IPS-18a (cell line): ENCODE results near the gene GNPAT.

Experiments
- H3K27ac ChIP-seq: one replicate; pipeline ENCODE4 v1.5.1; 2013; ENCODE audit warnings: low read length
- H3K27me3 ChIP-seq: one replicate; pipeline ENCODE4 v1.6.1; 2013; ENCODE audit warnings: mild to moderate bottlenecking, low read length; ENCODE audit not compliant: control insufficient read depth, insufficient read depth
- H3K36me3 ChIP-seq: one replicate; pipeline ENCODE4 v1.6.1; 2013; ENCODE audit warnings: low read depth, low read length; ENCODE audit not compliant: control insufficient read depth
- H3K4me1 ChIP-seq: one replicate; pipeline ENCODE4 v1.6.1; 2013; ENCODE audit warnings: low read depth, low read length; ENCODE audit not compliant: control insufficient read depth
- H3K4me3 ChIP-seq: one replicate; pipeline ENCODE4 v1.5.1; 2013; ENCODE audit warnings: low read length
- H3K9ac ChIP-seq: one replicate; pipeline ENCODE4 v1.6.1; 2013; ENCODE audit warnings: mild to moderate bottlenecking, low read length, moderate library complexity
- H3K9me3 ChIP-seq: one replicate; pipeline ENCODE4 v1.6.1; 2013; ENCODE audit warnings: low read depth, low read length; ENCODE audit not compliant: control insufficient read depth

The GNPAT gene

DNA sequence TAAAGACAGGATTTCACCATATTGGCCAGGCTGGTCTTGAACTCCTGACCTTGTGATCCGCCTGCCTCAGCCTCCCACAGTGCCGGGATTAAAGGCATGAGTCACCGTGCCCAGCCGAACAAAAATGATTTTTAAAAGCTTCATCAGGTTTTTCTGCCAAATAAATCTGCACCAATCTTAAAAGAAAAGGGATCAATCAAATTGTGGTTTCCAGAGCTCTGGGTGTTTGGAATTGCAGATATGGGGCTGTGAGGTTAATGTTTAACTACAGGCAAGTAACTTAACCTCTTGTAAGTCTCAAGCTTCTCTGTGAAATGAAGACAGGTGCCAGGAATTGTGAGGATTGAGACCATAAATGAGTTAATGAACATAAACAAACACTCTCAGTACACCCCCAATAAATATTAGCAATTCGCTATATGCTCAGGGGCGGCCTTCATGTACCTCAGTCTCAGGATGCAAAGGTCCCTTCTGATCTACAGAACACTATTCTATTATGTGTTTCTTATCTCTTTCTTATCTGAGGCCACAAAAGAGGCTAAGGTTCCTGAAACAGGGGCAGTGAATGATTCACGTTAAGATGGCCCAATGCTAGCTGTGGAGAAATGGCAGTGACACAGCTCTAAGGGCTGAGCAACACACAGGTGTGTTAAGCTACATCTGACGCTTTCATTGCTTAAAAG, 7.1 kb upstream of the GNPAT start:
- Histone ChIP-seq H3K9ac (no peak overlapping the region), H3K4me3 (no peak overlapping the region), H3K4me1 (no peaks in the 10 kb centered on the region), H3K9me3 (no peaks in the 10 kb centered on the region), H3K36me3 (peaks cover 12% of the 10 kb centered on the region), H3K27ac (no peak overlapping the region), H3K27me3 (no peaks in the 10 kb centered on the region)

DNA sequence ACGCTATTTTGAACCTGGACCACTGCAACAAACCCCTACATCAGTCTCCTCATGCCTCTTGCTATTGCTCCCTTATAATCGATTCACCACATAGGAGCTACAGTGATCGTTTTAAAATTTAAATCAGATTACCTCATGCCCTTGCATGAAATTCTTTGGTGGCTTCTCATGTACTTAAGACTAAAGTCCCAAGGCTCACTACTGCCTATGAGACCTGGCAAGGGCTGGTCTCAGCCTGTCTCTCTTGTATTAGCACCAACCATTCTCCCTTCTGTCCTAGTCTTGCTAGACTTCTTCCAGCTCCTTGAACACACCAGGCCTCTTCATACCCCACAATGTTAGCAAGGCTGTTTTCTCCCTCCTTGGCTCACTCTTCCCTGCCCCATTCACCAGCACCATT, 6.5 kb upstream of the GNPAT start:
- H3K27me3 ChIP-seq: no peaks in the 10 kb centered on the region
- no peaks in the 10 kb centered on the region for H3K9me3 ChIP-seq
- H3K4me3 ChIP-seq: no peak overlapping the region
- no peak overlapping the region for H3K9ac ChIP-seq
- no peak overlapping the region for H3K27ac ChIP-seq
- peaks cover 12% of the 10 kb centered on the region for H3K36me3 ChIP-seq
- no peaks in the 10 kb centered on the region for H3K4me1 ChIP-seq

DNA sequence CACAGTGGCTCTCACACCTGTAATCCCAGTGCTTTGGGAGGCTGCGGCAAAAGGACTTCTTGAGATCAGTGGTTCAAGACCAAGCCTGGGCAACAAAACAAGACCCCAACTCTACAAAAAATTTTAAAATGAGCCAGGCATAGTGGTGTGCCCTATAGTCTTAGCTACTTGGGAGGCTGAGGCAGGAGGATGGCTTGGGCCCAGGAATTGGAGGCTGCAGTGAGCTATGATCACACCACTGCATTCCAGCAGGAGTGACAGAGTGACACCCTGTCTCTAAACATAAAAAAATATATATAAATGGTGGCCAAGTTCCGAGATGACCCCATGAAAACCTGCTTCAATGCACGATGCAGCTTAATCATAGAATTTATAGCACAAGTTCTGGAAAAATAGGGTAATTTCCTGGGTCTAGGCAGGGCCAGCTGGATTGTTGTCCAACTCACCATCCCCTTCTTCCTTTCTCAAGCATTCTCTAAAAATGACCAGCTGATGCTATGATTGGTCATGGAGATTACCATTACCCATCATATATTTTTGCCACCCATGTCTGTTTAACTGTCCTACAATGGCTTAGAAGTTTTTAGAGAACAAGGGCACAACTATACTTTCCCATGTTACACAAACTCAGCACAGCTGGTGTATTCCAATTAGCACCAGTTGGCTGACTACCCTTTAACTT, 5.3 kb upstream of the GNPAT start:
- no peak overlapping the region for H3K9ac ChIP-seq
- H3K27me3 ChIP-seq: no peaks in the 10 kb centered on the region
- no peak overlapping the region for H3K27ac ChIP-seq
- no peaks in the 10 kb centered on the region for H3K9me3 ChIP-seq
- peaks cover 12% of the 10 kb centered on the region for H3K36me3 ChIP-seq
- no peaks in the 10 kb centered on the region for H3K4me1 ChIP-seq
- no peak overlapping the region for H3K4me3 ChIP-seq

DNA sequence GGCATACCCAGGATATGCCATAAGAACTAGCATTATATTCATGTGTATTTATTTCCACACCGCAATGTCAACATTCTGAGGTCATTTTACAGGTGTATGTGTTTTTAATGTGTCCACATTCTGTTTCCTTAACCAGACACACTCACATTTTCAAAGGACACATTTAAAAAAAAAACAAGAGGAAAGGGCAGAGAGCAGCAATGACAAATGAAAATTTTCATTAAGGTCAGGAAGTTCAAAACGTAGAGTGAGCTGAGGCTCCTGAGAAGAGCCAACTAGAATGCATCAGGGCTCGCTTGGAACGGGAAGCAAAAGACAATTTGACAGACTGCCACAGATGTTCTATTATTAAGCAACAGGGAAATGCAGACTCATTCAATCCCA, 4.8 kb upstream of the GNPAT start:
- H3K4me1 ChIP-seq: no peaks in the 10 kb centered on the region
- no peaks in the 10 kb centered on the region for H3K9me3 ChIP-seq
- no peak overlapping the region for H3K27ac ChIP-seq
- H3K9ac ChIP-seq: no peak overlapping the region
- H3K36me3 ChIP-seq: peaks cover 12% of the 10 kb centered on the region
- no peaks in the 10 kb centered on the region for H3K27me3 ChIP-seq
- no peak overlapping the region for H3K4me3 ChIP-seq

DNA sequence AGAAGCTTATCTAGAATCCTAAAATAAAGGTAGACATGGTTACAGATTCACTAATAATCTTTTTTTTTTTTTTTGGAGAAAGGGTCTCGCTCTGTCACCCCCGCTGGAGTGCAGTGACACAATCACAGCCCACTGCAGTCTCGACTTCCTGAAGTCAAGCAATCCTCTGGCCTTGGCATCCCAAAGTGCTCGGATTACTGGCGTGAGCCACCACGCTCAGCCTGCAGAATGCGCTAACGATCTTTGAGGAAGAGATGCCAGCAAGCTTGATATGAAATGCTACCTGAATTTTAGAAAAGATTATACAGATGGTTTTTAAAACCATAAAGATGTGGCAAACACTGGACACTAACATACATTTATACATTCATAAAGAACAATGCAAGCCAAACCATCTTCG, 4.1 kb upstream of the GNPAT start:
- Histone ChIP-seq H3K36me3 (peaks cover 12% of the 10 kb centered on the region), H3K9me3 (no peaks in the 10 kb centered on the region), H3K9ac (no peak overlapping the region), H3K27ac (no peak overlapping the region), H3K4me1 (no peaks in the 10 kb centered on the region), H3K4me3 (no peak overlapping the region), H3K27me3 (no peaks in the 10 kb centered on the region)

DNA sequence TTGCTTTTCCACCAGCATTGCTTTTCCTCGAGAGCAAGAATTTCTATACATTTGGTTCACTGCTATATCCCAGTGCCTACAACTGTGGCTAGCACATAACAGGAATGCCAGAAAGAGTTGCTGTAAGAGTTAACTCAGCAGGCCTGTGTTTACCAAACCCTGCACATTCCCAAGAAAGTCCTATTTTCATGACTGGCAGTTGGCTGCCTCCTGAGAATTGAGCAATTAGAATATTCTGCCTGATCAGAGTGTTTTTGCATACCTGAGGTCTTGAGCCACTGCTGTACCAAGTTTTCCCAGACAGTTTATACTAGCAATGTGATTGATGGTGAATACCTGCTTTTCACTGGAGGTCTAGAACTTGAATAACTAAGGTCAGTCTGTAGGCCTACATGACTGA, 2.7 kb upstream of the GNPAT start:
- Histone ChIP-seq H3K27me3 (no peaks in the 10 kb centered on the region), H3K36me3 (peaks cover 12% of the 10 kb centered on the region), H3K27ac (no peak overlapping the region), H3K9ac (no peak overlapping the region), H3K9me3 (no peaks in the 10 kb centered on the region), H3K4me3 (no peak overlapping the region), H3K4me1 (no peaks in the 10 kb centered on the region)

DNA sequence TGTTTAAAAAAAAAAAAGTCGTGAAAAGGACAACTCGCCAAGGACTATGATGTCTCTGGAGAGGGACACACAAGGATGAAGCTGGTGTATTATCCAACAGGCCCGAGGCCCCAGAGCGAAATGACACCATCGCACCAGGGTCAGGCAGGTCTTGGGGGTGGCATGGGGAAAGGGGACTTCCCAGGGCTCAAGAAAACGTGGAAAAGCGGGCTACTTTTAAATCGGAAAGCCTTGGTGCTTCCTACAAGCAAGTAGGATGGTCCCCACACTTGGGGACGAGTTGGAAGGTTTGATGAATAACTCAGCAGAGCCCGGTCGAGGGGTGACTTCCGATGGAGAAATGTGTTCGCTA, 505 bp upstream of the GNPAT start:
- peak overlapping the region; percentile 80 for H3K9ac ChIP-seq
- no peaks in the 10 kb centered on the region for H3K27me3 ChIP-seq
- H3K9me3 ChIP-seq: no peaks in the 10 kb centered on the region
- no peaks in the 10 kb centered on the region for H3K4me1 ChIP-seq
- peaks cover 12% of the 10 kb centered on the region for H3K36me3 ChIP-seq
- H3K27ac ChIP-seq: no peak overlapping the region
- peak overlapping the region; percentile 97 for H3K4me3 ChIP-seq

DNA sequence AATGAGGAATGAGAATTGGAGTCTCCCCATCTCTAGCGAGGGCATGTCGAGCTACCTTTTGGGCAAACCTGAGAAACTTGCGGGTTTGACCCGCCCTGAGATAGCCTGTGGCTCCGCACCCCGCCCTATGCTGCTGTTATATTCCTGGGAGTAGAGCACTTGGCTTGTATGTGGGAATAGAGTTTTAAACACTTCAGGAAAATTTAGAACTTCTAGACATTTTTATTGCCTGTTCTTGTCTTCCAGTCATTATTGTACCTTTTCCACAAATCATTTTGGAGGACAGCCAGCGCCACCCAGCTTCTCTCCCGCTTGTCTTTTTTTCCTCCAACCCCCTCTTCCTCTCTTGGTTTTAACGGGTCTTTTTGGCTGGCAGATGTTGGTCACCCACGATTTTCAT, 738 bp downstream of the GNPAT start:
- peak overlapping the region; percentile 52 for H3K27ac ChIP-seq
- peaks cover 12% of the 10 kb centered on the region for H3K36me3 ChIP-seq
- no peaks in the 10 kb centered on the region for H3K9me3 ChIP-seq
- H3K4me3 ChIP-seq: peak overlapping the region; percentile 97
- no peaks in the 10 kb centered on the region for H3K4me1 ChIP-seq
- peak overlapping the region; percentile 80 for H3K9ac ChIP-seq
- no peaks in the 10 kb centered on the region for H3K27me3 ChIP-seq

DNA sequence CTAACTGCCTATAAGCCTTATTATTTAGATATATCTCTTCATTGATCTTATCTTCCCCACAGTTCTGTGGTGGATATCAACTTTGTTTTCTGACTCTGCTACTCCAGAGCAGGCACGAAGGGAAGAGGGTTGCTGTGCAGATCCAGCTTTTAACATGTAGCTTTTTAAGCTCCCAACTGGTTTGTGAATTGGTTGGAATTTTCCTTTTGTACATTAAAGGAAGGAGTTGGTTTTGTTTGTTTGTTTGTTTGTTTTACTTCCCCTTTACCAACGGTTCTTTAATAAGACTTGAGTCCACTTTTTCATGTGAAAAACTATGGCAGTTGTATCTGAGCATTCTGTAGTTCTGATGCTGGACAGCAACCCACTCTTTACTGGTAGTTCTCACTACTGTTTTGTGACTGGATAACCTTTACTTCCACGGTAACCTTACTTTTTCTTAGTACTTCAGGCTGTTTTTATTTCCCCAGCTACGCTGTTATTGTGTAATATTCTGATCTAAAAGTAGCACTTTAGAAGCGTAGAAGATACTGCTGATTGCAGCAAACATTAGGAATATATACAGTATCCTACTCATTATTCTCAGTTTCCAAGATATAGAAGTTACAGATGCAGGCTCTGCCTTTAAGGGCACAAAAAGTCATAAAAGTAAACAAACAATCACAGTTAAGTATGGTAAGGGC, 1.6 kb downstream of the GNPAT start:
- H3K4me1 ChIP-seq: no peaks in the 10 kb centered on the region
- H3K27me3 ChIP-seq: no peaks in the 10 kb centered on the region
- H3K9ac ChIP-seq: peak overlapping the region; percentile 80
- H3K36me3 ChIP-seq: peaks cover 6% of the 10 kb centered on the region
- H3K4me3 ChIP-seq: peak overlapping the region; percentile 97
- no peak overlapping the region for H3K27ac ChIP-seq
- no peaks in the 10 kb centered on the region for H3K9me3 ChIP-seq

DNA sequence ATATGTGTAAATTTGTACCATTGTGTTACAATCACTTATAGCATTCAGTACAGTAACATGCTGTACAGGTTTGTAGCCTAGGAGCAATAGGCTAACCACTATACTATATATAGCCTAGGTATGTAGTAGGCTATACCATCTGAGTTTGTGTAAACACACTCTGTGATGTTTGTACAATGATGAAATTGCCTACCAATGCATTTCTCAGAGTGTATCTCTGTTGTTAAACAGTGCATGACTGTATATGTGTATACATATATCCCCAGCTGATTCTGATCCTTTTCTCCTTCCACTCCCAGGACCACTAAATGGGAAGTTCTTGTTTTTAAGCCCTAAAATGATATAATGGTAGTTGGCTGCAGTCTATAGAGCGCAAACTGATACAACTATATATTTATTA, 7.8 kb downstream of the GNPAT start:
- H3K4me1 ChIP-seq: no peaks in the 10 kb centered on the region
- no peaks in the 10 kb centered on the region for H3K27me3 ChIP-seq
- no peak overlapping the region for H3K4me3 ChIP-seq
- H3K9ac ChIP-seq: no peak overlapping the region
- no peak overlapping the region for H3K27ac ChIP-seq
- H3K36me3 ChIP-seq: peaks cover 13% of the 10 kb centered on the region
- no peaks in the 10 kb centered on the region for H3K9me3 ChIP-seq

DNA sequence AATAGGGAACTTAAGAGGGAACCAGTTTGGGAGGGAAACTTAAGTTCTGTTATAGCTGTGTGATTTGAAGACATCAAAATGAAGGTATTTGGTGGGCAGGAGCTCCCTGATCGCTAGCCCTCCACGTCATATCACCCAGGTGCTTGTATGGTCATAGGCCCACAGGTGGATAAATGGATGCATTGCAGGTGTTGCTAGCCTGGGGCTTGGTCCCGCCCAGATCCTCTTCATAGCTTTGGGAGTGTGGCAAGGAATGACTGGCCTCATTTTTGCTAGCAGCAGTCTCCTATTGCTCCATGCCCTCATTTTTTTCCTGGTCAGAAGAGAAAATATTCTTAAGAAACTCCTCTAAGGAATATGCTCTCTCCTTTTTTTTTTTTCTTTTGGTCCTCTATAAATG, 11.3 kb downstream of the GNPAT start:
- H3K36me3 ChIP-seq: peaks cover 20% of the 10 kb centered on the region
- H3K4me1 ChIP-seq: no peaks in the 10 kb centered on the region
- no peaks in the 10 kb centered on the region for H3K27me3 ChIP-seq
- no peak overlapping the region for H3K27ac ChIP-seq
- H3K4me3 ChIP-seq: no peak overlapping the region
- H3K9ac ChIP-seq: no peak overlapping the region
- H3K9me3 ChIP-seq: no peaks in the 10 kb centered on the region

DNA sequence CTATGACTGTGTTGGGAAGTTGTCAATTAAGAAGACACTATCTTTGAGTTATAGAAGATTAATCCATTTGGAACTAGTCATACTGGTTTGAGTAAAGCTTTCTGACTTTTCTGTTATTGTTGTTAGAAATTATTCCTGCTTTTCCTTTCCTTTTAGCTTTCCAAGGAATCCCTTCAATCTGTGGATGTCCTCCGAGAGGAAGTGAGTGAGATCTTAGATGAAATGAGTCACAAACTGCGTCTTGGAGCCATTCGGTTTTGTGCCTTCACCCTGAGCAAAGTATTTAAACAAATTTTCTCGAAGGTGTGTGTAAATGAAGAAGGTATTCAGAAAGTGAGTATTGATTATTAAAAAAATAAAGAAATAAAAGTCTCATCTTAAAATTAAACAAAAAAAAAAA, 19.3 kb downstream of the GNPAT start:
- H3K9ac ChIP-seq: no peak overlapping the region
- H3K36me3 ChIP-seq: peaks cover 34% of the 10 kb centered on the region
- H3K27me3 ChIP-seq: no peaks in the 10 kb centered on the region
- H3K27ac ChIP-seq: no peak overlapping the region
- no peak overlapping the region for H3K4me3 ChIP-seq
- no peaks in the 10 kb centered on the region for H3K4me1 ChIP-seq
- H3K9me3 ChIP-seq: no peaks in the 10 kb centered on the region
